T-helper 22 cell (primary cell): ENCODE results near the gene LLGL2.
A peak's percentile ranks its signal among the peaks of the same experiment; 100 is the strongest.
"Not testable (repeated sequence)": the region's sequence is repeated elsewhere in the genome, so short reads cannot be mapped to it uniquely, and the experiment has no call there.

ENCODE experiments used
- DNase-seq: peaks from one replicate; pipeline ENCODE4 v3.0.0-alpha.2; 2020; ENCODE audit warnings: low read depth

Gene LLGL2

DNA sequence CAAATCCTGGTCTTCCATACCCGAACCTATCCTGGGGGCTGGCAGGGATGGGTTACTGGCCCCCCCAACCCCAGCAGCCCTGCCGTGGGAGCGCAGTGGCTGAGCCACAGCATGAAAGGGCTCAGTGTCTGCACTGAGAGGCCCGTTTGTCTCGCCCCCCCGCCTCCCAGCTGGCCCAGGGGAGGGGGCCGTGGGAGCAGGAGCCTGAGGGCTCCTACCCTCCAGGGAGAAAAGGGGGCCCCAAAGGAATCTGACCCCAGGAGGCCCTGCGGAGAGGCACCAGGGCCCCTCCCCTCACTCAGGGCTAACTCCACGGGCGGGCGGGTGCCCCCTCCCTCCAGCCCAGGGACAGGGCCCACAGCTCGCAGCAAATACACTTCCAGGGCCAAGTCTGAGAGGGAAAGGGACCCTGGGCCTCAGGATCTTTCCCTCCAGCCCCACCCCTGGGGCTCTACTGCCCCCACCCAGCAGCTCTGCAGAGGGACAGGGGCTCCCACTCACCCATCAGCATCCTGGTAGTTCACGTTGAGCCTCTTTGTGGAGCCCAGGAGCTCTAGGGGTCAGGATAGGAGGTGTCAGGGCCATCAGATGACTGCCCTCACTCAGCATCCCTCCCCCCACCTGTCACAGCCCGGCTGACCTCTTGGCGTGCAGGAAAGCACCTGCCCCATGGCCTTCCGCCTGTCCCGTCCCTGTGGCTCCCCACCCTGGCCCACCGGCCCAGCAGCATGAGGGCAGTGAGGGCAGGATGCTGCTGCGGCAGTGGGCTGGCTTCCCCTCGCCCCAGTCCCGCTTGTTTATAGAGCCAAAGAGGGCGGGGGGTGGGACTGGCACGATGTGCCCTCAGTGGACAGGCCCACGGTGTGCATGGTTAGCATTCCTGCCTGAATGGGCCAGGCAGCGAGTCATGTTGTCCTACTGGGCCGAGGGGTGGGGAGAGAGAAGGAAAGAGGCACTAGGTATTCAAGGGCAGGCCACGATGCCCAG lies 17.5 kb upstream of the LLGL2 start:
- DNase-seq: no peak

DNA sequence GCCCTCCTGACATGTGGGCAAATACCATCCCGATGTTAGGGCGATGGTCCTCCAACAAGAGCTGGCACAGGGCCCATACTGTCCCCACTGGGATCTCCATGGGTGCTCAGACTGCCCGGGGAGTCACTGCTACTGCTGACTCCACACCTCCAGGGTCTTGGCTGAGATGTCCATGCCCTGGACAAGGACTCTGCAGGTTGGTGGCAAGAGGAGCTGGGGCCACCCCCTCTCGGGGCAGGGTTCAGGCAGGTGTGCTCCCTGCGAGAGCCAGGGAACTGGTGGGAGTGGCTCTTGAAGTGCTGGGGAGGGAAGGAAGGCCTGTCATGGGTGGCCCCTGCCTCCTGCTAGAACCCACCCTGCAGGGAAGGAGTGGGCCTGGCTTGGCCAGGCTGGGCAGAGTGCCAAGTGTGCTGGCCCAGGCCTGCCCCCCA lies 16.6 kb upstream of the LLGL2 start:
- no peak for DNase-seq

DNA sequence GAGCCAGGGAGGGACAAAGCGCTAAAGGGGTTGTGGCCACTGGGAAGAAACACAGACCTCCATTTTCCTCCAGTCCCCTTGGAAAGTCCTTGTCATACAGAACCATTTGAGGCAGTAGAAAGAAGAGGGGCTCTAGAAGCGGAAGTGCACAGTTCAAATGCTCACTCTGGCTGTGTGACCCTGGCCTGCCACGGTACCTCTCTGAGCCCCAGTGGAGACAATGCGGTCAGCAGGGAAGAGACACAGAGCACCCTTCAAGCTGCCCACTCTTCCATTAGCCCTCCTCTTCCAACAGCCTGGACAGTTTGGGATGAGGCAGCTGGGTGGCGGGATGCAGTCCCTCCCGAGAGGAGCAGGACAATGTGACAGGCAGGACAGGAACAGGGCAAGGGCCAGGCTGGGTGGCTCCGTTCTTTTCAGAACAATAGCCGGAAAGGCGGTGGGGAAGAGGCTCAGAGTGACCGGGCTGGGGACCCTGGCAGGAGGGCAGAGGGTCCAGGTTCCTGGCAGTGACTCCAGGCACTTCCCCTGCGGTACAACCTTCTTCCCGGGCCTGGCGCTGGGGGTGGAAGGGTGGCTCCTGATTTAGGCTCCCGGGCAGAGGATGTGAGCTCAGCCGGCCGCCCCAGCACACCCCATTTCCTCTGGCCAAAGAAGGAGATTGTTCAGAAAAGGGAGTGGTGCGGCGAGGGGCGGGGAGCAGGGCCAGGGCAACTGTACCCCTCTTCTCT lies 15.8 kb upstream of the LLGL2 start:
- DNase-seq: no peak

DNA sequence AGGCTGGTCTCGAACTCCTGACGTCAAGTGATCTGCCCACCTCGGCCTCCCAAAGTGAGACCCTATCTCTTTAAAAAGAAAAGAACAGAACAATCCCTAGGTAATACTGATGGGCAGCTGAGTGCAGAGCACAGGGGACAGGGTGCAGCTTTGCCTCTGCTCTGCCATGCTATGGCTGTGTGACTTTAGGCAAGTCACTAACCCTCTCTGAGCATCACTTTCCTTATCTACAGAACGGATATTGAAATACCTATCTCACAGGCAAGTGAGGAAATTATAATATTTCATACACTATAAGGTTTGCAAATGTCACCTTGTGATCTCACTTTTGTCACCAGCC lies 14.3 kb upstream of the LLGL2 start:
- no peak for DNase-seq

DNA sequence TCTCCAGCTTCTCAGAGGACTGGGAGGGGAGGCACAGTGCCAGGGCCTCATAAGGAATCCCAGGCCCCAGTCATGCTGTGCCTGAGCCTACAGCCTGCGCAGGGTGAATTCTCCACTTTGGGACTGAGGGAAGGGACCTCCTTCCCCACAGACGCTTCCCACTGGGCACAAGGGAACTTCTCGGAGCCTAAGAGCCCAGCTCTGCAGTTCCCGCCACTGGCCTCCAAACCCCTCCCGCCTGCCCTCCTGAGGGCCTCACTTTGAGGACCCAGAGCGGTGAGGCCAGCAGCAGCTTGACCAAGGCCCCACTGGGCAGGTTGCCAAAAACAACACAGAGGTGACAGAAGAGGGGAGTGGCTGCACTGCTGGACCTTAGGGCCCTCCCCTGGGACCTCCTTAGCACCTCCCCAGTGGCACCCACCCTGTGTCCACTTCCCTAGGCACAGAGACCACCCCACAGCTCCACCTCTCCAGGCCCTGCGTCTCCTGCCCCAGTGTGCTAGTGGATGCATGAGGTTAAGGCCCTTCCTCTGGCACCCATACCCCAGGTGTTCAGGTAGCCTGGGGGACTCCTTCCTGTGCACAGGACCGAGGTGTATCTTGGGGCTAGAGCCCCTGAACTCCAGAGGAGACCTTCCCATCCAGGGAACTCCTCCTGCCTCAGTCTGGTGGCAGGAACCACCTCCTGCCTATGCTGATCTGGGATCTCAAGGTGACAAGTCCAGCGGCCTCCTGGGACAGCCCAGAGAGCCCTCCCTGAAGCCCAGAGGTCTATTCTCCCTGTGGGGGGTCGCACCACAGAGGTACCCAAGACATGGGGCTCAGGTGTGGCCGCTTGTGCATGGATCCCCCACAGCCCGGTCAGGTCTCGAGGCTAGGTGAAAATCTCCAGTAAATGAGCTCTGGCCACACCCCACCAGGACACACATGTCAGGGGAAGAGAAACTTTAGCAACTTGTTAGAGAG lies 13.6 kb upstream of the LLGL2 start:
- DNase-seq: no peak

DNA sequence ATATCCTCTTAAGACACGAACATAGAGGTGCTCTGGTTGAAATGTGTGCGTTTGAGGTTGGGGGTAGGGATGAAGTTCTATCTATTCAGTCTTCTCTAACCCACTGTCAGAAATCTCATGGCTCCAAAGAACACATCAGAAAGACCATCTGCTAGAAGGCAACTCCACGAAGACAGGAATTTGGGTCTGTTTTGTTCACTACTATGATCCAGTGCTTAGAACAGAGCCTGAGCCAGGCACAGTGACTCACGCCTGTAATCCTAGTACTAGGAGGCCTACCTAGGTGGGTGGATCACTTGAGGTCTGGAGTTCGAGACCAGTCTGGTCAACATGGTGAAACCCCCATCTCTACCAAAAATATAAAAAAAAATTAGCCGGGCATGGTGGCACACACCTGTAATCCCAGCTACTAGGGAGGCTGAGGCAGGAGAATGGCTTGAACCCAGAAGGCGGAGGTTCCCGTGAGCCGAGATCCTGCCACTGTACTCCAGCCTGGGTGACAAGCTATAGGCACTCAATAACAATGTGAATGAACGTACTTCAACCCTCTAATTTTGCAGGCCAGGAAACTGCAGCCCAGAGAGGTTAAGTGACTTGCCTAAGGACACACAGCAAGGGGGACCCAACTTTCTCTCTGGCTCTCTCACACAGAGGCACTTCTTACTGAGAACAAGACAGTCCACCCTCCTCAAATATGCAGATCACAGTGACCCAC lies 12.4 kb upstream of the LLGL2 start:
- no peak for DNase-seq

DNA sequence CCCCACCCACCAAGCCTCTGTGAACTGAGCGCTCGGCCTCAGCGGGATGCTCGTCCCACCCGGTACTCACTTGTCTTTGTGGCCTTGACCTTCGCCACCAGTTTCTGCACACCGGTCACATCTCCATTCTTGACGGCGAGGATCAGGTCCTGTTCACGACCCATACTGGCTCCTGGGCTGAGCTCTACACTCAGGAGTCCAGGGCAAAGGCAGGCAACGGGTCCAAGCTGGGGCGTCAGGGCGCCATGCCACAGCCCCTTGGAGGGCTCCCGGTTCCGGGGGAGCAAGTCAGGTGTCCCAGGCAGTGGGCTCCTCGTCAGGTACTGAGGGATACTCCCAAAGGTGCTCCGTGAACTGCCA lies 11.9 kb upstream of the LLGL2 start:
- no peak for DNase-seq

DNA sequence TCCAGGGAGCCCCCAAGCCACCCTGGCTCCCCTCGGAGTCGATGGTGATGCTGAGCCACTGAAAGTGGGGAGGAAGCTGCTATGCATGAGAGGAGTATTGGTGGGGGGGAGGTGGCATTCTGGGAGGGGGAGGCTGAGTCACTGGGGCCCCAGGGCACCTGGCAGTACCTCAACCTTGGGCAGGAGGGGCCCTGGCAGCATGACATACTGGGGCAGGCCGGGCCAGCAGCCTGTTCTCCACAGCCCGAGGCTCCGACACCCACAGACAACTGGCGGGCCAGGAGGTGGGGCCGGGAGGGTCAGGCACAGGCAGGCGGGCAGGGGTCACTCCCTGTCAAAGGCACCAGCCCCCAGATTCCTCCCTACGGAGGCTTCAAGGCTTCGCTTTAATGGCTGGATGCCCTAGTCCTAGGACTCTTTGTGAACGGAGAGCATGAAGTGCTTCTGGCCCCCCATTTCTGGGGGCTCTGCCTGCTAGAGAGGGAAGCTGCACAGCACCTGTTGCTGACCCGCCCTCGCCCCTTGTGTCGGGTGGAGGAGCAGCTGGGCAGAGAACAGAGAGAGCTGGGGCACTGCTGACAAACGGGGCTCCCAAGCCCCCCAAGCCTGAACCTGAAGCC lies 11.1 kb upstream of the LLGL2 start:
- DNase-seq: no peak

DNA sequence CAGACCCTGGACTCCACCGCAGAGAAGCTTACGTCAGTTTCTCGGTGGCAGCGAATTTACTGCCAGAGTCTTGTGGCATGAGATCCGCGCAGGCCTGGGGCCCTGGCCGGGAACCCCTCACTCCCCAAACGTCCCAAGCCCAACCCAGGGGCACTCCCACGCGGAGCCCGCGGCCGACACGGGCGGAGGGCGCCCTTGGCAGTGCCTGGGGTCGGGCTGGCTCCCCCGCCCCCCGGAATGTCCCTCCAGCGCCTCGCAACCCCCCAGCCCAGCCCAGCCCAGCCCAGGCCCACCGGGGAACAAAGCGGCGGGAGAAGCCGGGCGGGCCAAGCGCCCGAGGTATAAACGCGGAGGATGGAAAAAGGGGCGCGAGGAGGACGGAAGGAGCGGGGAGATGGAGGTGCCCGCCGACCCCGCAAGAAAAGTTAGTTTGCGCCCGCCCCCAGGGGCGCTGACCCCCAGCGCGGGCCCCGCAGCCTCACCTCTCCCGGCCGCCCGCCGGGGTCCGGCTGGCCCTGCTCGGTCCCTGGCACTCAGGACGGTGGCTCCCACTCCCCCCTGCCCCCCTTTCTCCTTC lies 10.5 kb upstream of the LLGL2 start:
- no peak for DNase-seq

DNA sequence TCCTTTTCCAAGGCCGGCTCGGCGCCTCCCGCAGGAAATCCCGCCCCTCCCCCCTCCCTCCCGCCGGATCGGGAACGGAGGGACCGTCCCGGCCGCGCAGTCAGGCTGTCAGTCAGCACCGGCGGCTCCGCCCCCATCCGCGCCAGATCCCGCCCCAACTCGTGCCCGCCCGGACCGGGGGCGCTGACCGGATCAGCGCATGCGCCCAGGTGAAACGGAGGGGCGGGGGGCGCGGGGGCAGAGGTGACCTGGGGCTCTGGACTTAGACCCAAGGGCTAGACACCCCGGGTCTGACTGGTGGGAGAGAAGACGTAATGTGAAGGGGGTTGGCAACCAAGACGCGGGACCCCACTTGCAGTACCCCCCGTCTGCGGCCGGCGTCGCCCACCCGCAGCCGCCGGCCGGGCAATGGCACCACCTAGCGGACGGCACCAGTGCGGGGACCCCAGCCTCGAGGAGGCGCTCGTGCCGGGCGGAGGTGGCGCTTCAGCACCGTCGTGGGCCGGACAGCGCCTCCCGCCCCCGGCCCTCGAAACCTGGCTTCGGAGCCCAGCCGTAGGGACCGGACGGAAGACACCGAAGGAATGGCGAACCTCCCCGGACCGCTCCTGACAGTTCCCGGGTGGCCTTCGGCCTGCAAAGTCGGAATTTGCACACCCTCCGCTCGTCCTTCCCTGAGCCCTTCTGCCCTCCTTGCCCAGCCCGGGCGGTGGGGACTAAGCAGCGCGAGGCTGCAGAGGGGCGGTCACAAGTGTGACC lies 9.8 kb upstream of the LLGL2 start, which contains the start of gene CASKIN2:
TSS of gene CASKIN2 (minus strand) at position 42 of the 759 bp plus-strand sequence. CDS start 1,733 bp downstream, outside the sequence.
- peak; percentile 51 for DNase-seq

DNA sequence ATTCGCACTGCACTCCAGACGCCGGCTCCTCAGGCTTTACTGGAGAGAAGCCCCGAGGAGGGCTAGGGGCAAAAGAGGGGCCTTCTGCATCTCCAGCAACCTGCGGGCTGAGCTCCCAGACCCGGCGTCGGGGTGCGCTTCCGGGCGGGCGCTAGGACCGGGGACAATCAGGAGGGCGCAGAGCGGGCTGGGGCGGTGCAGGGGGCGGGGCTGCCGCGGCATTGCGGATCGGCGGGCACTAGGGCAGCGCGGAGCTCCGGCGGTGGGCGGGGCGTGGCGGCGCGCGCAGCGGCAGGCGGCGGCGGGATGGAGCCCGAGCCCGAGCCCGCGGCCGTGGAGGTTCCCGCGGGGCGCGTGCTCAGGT lies 9.3 kb upstream of the LLGL2 start, which contains the start of gene TSEN54:
TSS of gene TSEN54 (plus strand) at position 274 of the 364 bp plus-strand sequence. CDS start at position 307, 33 bp downstream.
- DNase-seq: peak; percentile 90

DNA sequence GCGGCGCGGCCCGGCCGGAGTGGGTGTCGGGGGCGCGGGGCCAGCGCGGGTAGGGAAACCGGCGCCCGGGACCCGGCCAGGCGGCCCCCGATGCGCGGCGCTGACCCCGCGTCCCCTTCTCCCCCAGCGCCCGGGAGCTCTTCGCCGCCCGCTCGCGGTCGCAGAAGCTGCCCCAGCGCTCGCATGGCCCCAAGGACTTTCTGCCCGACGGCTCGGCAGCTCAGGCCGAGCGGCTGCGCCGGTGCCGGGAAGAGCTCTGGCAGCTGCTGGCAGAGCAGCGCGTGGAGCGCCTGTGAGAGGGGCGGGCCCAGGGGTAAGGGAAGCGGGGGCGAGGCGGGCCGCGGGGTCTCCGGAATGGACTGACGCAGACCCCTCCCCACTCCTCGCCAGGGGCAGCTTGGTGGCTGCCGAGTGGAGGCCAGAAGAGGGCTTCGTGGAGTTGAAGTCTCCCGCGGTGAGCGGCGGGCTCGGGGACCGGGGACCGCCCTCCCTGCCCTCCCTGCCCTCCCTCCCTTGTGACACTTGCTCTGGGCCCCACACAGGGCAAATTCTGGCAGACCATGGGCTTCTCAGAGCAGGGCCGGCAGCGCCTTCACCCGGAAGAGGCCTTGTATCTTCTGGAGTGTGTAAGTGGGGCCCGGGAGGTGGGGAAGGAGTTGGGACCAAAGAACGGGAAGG lies 8.7 kb upstream of the LLGL2 start:
- DNase-seq: peak; percentile 9

DNA sequence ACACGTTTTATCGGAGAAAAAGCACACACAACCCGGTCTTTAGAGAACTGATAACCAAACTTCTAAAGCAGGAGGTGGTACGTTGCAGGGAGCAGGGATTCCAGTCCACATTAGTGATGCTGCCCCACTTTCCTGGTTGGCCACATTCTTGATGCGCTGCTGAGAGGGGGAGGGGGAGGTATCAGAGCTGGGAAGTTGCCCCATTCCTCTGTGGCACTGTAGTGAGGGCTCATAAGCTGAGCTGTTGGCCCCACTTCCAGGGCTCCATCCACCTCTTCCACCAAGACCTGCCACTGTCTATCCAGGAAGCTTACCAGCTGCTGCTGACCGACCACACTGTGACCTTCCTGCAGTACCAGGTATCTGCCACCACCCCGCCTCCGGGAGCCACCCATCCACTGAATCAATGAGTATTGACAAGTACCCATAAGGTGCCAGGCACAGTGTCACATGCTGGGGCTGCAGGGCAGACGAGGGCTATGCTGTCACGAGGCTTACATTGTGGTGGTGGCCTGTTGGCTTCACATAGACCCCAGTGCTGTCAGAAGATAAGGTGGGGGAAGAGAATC lies 8.1 kb upstream of the LLGL2 start:
- no peak for DNase-seq

DNA sequence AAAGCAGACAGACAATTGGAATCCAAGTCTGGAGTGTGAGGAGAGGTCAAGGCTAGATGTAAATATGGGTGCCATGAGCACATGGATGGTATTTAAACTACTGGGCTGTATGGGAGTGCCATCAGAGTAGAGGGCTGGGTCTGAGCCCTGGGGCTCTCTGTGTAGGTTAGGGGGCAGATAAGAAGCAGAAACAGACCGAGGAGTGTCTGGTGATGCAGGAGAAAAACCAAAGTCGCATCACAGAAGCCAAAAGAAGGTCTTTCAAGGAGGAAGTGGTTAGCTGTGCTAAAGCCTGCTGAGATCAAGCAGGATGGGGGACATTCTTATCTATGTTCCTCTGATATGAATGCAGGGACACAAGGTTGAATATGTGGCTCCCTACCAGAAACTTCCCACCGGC lies 7.3 kb upstream of the LLGL2 start:
- DNase-seq: peak; percentile 47

DNA sequence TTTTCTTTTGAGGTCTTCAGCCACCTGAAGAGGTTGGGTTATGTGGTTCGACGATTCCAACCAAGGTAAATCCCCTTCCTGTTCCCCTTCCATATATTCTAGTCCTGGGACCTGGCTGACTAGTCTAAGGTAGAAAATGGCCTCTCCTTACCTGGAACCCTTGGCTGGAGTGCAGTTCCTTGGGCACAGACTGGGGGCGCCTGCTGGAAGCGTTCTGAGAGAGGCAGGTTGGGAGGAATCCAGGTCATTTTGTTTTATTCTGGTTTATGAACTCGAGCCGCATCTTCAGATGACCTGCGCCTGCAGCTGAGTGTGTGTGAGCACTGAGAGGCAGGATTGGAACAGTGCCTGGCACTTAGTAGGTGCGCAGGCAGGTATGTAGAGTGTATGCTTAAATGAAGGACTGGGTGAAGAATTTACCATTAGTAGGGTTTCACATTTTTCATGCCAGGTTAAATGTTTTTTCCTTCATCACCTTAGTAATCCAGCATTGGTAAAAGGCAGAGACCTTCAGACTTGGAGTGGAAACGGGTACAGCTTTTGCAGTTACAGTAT lies 6.4 kb upstream of the LLGL2 start:
- DNase-seq: no peak

DNA sequence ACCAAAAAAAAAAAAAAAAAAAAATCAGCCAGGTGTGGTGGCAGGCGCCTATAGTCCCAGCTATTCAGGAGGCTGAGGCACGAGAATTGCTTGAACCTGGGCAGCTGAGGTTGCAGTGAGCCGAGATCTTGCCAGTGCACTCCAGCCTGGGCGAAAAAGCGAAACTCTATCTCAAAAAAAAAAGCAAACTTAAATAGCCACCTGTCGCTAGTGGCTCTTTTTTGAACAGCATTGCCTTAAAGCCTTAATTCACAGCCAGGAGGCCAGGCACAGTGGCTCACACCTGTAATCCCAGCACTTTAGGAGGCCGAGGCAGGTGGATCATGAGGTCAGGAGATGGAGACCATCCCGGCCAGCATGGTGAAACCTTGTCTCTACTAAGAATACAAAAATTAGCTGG lies 5.1 kb upstream of the LLGL2 start:
- not testable (repeated sequence) for DNase-seq

DNA sequence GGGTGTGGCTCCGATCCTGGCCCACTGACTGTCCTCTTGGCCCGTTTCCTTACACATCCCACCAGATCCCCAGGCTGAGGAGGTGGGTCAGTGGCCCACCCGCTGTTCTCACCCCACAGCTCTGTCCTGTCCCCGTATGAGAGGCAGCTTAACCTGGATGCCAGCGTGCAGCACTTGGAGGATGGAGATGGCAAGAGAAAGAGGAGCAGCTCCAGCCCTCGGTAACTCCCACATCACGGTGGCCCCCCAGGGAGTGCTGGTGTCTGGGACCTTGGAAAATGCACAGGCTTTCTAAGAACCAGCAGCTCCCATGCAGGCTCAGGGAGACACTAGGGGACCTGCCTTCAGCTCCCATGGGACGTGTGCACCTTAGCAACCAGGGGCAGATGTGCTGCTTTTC lies 4.2 kb upstream of the LLGL2 start:
- no peak for DNase-seq

DNA sequence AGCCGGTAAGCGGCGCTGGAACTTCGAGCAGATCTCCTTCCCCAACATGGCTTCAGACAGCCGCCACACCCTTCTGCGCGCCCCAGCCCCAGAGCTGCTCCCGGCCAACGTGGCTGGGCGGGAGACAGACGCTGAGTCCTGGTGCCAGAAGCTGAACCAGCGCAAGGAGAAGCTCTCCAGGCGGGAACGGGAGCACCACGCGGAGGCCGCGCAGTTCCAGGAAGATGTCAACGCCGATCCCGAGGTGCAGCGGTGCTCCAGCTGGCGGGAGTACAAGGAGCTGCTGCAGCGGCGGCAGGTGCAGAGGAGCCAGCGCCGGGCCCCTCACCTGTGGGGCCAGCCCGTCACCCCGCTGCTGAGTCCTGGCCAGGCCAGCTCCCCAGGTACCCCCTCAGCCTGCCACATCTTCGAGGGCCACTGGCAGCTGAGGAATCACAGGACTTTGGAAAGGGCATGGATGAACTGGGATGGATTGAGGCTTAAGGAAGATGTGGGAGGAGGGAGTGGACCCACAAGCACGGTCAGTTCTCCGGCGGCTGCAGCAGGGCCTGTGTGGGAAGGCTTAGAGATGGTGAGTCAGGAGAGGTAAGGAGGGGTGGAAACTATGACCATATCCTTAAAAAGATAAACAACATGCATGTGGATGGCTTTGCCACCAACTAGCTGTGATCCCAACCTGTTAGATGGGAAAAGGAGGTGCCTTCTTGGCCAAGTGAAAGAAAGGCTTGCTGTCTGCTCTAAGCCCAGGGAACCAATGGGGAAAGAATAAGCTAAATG lies 3.4 kb upstream of the LLGL2 start:
- no peak for DNase-seq
